SK-N-SH treated with all-trans-retinoic acid at 6 μM for 48 hours (cell line): ENCODE data around the gene NPLOC4.

ENCODE experiments used
- BACH2 ChIP-seq: fragments of 250-450 bp; sonication (Bioruptor Pico); IDR thresholded peaks from 2 replicates; pipeline ENCODE4 v1.9.0; 2021; ENCODE audit warnings: mild to moderate bottlenecking, borderline replicate concordance
- ESRRG ChIP-seq: fragments of 250-450 bp; sonication (Bioruptor Pico); IDR thresholded peaks from 2 replicates; pipeline ENCODE4 v1.6.1; 2021; ENCODE audit warnings: mild to moderate bottlenecking
- ISL1 ChIP-seq: fragments of 250-450 bp; sonication (Bioruptor Pico); IDR thresholded peaks from 2 replicates; pipeline ENCODE4 v2.1.2; 2022; ENCODE audit warnings: mild to moderate bottlenecking, moderate library complexity
- PPARA ChIP-seq: fragments of 250-450 bp; sonication (Bioruptor Pico); IDR thresholded peaks from 2 replicates; pipeline ENCODE4 v1.5.0; 2020; ENCODE audit warnings: mild to moderate bottlenecking, borderline replicate concordance
- TOX ChIP-seq: fragments of 250-450 bp; sonication (Bioruptor Pico); IDR thresholded peaks from 2 replicates; pipeline ENCODE4 v1.8.0; 2021; ENCODE audit warnings: mild to moderate bottlenecking, moderate library complexity, borderline replicate concordance
- ZNF565 ChIP-seq: fragments of 450-650 bp; formaldehyde crosslinking; conservative IDR thresholded peaks from 2 replicates; pipeline ENCODE4 v1.5.0; 2020; ENCODE audit warnings: low read depth, mild to moderate bottlenecking, moderate library complexity
- ZNF8 ChIP-seq: fragments of 450-650 bp; formaldehyde crosslinking; IDR thresholded peaks from 2 replicates; pipeline ENCODE4 v1.5.0; 2020; ENCODE audit warnings: mild to moderate bottlenecking, moderate library complexity
- TF ChIP-seq, protein P1 (sequence below): fragments of 250-450 bp; sonication (Bioruptor Pico); IDR thresholded peaks from 2 replicates; pipeline ENCODE4 v1.5.1; 2021; ENCODE audit warnings: mild to moderate bottlenecking, moderate library complexity
- TF ChIP-seq, protein P2 (sequence below): fragments of 250-450 bp; sonication (Bioruptor Pico); IDR thresholded peaks from 2 replicates; pipeline ENCODE4 v1.8.0; 2021; ENCODE audit warnings: low read depth, mild to moderate bottlenecking, moderate library complexity, borderline replicate concordance
- TF ChIP-seq, protein P3 (sequence below): fragments of 250-450 bp; sonication (Bioruptor Pico); IDR thresholded peaks from 2 replicates; pipeline ENCODE4 v1.8.0; 2020; ENCODE audit warnings: mild to moderate bottlenecking, moderate library complexity, borderline replicate concordance

DNA sequence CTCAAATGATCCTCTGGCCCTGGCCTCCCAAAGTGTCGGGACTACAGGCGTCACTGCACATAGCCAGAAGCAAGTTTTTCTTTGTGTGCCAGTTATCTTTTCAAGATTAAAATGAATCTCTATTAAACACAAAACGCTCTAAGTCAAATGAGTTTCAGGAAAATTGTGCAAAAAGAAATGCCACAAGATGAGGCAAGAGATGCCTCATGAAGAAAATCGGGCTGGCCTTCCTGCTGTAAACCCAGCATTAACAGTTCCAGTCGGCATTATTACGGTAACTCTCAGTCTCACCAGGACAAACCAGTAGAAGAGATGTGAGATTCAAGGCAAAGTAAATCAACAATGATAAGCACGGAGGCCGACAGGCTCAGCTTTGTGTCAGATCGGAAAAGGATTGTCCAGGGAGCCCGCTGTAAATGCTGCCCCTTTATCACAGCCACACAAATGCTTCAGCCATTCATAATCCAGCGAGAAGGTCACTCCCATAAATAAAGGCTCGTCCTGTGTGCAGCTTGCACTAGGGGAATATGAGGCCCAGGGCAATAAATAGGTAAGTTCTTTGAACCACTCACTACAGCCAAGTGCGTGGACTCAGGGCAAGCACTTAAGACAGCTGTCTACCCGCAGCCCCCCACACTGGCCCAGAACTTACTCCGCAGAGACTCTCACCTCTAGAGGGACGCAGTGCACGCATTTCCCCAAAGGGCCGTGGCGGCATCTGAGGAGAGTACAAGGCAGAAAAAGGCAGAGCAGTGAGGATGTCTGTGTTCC is 27.2 kb downstream of the NPLOC4 start:
- TF ChIP-seq ZNF8, result no peak
- TF ChIP-seq, protein P1, sequence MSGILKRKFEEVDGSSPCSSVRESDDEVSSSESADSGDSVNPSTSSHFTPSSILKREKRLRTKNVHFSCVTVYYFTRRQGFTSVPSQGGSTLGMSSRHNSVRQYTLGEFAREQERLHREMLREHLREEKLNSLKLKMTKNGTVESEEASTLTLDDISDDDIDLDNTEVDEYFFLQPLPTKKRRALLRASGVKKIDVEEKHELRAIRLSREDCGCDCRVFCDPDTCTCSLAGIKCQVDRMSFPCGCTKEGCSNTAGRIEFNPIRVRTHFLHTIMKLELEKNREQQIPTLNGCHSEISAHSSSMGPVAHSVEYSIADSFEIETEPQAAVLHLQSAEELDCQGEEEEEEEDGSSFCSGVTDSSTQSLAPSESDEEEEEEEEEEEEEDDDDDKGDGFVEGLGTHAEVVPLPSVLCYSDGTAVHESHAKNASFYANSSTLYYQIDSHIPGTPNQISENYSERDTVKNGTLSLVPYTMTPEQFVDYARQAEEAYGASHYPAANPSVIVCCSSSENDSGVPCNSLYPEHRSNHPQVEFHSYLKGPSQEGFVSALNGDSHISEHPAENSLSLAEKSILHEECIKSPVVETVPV (CRISPR knock-in tag), result no peak
- TF ChIP-seq ESRRG (CRISPR knock-in tag), result no peak
- no peak for TF ChIP-seq PPARA (CRISPR knock-in tag)
- TF ChIP-seq BACH2 (CRISPR knock-in tag), result no peak
- TF ChIP-seq, protein P2, sequence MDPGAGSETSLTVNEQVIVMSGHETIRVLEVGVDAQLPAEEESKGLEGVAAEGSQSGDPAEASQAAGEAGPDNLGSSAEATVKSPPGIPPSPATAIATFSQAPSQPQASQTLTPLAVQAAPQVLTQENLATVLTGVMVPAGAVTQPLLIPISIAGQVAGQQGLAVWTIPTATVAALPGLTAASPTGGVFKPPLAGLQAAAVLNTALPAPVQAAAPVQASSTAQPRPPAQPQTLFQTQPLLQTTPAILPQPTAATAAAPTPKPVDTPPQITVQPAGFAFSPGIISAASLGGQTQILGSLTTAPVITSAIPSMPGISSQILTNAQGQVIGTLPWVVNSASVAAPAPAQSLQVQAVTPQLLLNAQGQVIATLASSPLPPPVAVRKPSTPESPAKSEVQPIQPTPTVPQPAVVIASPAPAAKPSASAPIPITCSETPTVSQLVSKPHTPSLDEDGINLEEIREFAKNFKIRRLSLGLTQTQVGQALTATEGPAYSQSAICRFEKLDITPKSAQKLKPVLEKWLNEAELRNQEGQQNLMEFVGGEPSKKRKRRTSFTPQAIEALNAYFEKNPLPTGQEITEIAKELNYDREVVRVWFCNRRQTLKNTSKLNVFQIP (CRISPR knock-in tag), result no peak
- TF ChIP-seq, protein P3, sequence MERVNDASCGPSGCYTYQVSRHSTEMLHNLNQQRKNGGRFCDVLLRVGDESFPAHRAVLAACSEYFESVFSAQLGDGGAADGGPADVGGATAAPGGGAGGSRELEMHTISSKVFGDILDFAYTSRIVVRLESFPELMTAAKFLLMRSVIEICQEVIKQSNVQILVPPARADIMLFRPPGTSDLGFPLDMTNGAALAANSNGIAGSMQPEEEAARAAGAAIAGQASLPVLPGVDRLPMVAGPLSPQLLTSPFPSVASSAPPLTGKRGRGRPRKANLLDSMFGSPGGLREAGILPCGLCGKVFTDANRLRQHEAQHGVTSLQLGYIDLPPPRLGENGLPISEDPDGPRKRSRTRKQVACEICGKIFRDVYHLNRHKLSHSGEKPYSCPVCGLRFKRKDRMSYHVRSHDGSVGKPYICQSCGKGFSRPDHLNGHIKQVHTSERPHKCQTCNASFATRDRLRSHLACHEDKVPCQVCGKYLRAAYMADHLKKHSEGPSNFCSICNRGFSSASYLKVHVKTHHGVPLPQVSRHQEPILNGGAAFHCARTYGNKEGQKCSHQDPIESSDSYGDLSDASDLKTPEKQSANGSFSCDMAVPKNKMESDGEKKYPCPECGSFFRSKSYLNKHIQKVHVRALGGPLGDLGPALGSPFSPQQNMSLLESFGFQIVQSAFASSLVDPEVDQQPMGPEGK, result no peak
- no peak for TF ChIP-seq ISL1 (CRISPR knock-in tag)
- TF ChIP-seq TOX (CRISPR knock-in tag), result no peak
- TF ChIP-seq ZNF565 (CRISPR knock-in tag), result no peak
